ENCODE results near the gene RFX3.

GRCh38 chr9:3247211-3247610 lies 278.6 kb downstream of the RFX3 start:
- TF ChIP-seq POLR2A (IDR thresholded peaks at IDR 0.05) (no peak), CTCF (IDR thresholded peaks at IDR 0.05) (no peak)

Data from esophagus squamous epithelium (tissue), 4 donors.